ENCODE results near the gene NPC1L1. TPM values are rescaled to one million over a fixed set of nuclear protein-coding genes. Genes with fewer than 3 reads are reported as not detected.

The NPC1L1 gene
- total and polyA plus RNA-seq, 7 donors = 0.03 to 0.28 (median 0.17) TPM; not detected in 3

DNA sequence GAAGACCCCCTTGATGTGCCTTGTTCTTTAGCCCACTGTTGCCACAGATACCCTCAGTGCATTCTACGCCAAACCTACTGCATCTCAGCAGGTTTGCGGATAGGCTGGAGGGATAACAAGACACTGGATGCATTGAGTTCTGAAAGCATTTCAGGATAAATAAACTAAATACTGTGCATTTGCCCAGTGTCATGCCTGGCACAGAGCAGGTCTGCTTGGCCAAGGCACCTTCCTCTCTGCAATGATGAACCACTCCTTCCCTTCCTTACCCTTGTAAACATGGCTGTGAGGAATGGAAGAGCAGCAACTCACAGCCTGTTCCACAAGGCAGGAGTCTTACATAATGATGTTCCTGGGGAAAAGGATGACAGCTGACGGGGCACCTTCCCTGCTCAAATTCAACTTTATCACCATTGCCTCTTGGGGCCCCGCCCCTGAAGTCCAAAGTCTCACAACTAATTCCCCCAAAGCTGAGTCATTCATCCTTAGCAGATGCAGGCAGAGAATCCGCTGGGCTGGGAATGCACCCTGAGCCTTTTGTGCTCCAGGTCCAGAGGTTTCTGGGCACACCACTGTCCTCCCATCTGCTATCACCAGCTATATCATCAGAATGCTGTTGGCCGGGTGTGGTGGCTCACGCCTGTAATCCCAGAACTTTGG lies 21.0 kb upstream of the NPC1L1 start:
- Histone ChIP-seq H3K27me3 (ENCODE audit: insufficient read depth in 3 of 3, low read length in 2 of 3) (no peaks in the 10 kb centered on the region), H3K4me3 (no peak overlapping the region), H3K9me3 (no peaks in the 10 kb centered on the region), H3K27ac (no peak overlapping the region), H3K4me1 (peaks cover 7% of the 10 kb centered on the region), H3K36me3 (ENCODE audit: insufficient read depth in 1 of 2, low read depth in 1 of 2) (peaks cover 4 to 34% of the 10 kb centered on the region in 2 donors)
- DNase-seq = no peak
- intact Hi-C loops (cut with DNase I) = loop anchor here (10.0 kb wide), 1 partner anchor 187 kb away; no protein-coding TSS in a partner anchor
- peak in 2 of 4 donors; percentile 11 to 16 for ATAC-seq
- WGBS, 3 donors = 80 to 86% (median 86%) methylated on average over 7 of the region's 7 CpGs
- TF ChIP-seq, protein P1, sequence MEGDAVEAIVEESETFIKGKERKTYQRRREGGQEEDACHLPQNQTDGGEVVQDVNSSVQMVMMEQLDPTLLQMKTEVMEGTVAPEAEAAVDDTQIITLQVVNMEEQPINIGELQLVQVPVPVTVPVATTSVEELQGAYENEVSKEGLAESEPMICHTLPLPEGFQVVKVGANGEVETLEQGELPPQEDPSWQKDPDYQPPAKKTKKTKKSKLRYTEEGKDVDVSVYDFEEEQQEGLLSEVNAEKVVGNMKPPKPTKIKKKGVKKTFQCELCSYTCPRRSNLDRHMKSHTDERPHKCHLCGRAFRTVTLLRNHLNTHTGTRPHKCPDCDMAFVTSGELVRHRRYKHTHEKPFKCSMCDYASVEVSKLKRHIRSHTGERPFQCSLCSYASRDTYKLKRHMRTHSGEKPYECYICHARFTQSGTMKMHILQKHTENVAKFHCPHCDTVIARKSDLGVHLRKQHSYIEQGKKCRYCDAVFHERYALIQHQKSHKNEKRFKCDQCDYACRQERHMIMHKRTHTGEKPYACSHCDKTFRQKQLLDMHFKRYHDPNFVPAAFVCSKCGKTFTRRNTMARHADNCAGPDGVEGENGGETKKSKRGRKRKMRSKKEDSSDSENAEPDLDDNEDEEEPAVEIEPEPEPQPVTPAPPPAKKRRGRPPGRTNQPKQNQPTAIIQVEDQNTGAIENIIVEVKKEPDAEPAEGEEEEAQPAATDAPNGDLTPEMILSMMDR (IDR thresholded peaks at IDR 0.05) = no peak

DNA sequence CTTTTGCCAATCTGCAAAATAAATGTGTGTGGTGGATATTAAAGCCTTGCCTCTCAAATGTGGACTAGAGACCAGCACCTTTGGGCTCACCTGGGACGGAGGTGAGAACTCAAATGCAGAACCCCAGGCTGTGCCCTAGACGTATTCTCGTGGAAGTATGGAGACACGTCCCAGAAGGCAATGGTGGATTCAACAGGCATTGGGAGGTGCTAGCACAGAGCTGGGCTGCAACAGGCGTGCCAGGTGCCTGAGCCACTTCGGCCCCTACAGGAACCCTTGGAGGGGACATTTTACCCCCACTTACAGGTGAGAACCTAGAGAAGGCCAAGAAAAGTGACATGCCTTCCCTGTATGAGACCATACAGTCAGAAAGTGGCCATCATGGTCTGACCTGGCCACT lies 20.4 kb upstream of the NPC1L1 start:
- peaks cover 4 to 28% of the 10 kb centered on the region in 2 donors for H3K36me3 ChIP-seq (ENCODE audit: insufficient read depth in 1 of 2, low read depth in 1 of 2)
- TF ChIP-seq, protein P1 (IDR thresholded peaks at IDR 0.05) = no peak
- no peaks in the 10 kb centered on the region for H3K9me3 ChIP-seq
- DNase-seq (no peak), ATAC-seq (no peak)
- H3K27ac ChIP-seq = no peak overlapping the region
- intact Hi-C loops (cut with DNase I) = loop anchor here (10.0 kb wide), 1 partner anchor 187 kb away; no protein-coding TSS in a partner anchor
- no peaks in the 10 kb centered on the region for H3K27me3 ChIP-seq (ENCODE audit: insufficient read depth in 3 of 3, low read length in 2 of 3)
- 80 to 83% (median 82%) methylated on average over 6 of the region's 6 CpGs for WGBS, 3 donors
- peaks cover 7% of the 10 kb centered on the region for H3K4me1 ChIP-seq
- no peak overlapping the region for H3K4me3 ChIP-seq

DNA sequence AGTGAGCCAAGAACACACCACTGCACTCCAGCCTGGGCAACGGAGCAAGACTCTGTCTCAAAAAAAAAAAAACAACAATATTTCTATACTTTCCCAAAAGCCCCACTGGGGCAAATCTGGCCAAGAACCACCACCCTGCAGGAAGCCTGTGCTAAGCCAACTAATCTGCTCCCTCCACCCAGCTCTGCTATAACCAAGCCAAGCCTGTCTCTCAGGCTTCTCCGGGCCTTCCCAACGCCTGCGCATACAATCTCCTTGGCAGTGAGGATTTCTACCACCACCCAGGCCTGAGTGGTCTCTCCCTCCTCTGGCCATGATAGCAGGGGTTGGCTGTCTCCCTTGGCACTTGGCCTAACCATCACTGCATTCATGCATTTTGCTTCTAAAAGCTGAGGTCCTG lies 18.4 kb upstream of the NPC1L1 start:
- no peak overlapping the region for H3K4me3 ChIP-seq
- H3K27ac ChIP-seq = no peak overlapping the region
- TF ChIP-seq, protein P1 (IDR thresholded peaks at IDR 0.05) = no peak
- H3K4me1 ChIP-seq = peaks cover 4% of the 10 kb centered on the region
- intact Hi-C loops (cut with DNase I) = loop anchor here in 1 of 2 donors (5.0 kb wide), 1 partner anchor 47 kb away; no protein-coding TSS in a partner anchor
- H3K9me3 ChIP-seq = no peaks in the 10 kb centered on the region
- H3K27me3 ChIP-seq (ENCODE audit: insufficient read depth in 3 of 3, low read length in 2 of 3) = no peaks in the 10 kb centered on the region
- 69 to 84% (median 79%) methylated on average over 3 to 4 of the region's 4 CpGs for WGBS, 3 donors
- DNase-seq = no peak
- no peak for ATAC-seq
- H3K36me3 ChIP-seq (ENCODE audit: insufficient read depth in 1 of 2, low read depth in 1 of 2) = peaks cover 4 to 8% of the 10 kb centered on the region in 2 donors

DNA sequence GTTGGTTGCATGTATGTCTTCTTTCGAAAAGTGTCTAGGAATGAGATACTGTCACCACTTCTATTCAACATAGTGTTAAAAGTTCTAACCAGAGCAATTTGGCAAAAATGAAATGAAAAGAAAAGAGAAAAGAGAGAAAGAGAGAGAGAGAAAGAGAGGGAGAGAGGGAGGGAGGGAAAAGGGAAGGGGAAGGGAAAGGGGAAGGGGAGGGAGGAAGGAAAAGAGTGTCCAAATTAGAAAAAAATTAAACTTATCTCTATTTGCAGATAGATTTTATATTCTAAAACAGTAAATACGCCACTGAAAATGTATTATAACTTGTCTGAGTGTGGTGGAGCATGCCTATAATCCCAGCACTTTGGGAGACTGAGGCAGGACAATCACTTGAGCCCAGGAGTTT lies 16.4 kb upstream of the NPC1L1 start:
- Histone ChIP-seq H3K36me3 (ENCODE audit: insufficient read depth in 1 of 2, low read depth in 1 of 2) (no peaks in the 10 kb centered on the region), H3K4me3 (no peak overlapping the region), H3K27ac (no peak overlapping the region), H3K27me3 (ENCODE audit: insufficient read depth in 3 of 3, low read length in 2 of 3) (no peaks in the 10 kb centered on the region), H3K4me1 (peaks cover 4% of the 10 kb centered on the region), H3K9me3 (no peaks in the 10 kb centered on the region)
- WGBS, 3 donors = 85 to 96% (median 88%) methylated on average over 2 of the region's 2 CpGs
- TF ChIP-seq, protein P1 (IDR thresholded peaks at IDR 0.05) = no peak
- DNase-seq (no peak), ATAC-seq (no peak)
- intact Hi-C loops (cut with DNase I) = loop anchor here in 1 of 2 donors (5.0 kb wide), 1 partner anchor 45 kb away; no protein-coding TSS in a partner anchor
